ENCODE data around the gene BANF2.
"Not testable (repeated sequence)": the region's sequence is repeated elsewhere in the genome, so short reads cannot be mapped to it uniquely, and the experiment has no call there.

The BANF2 gene

GRCh38 chr20:17658648-17658993 is 41.1 kb upstream of the BANF2 start:
- TF ChIP-seq ZNF8 (CRISPR knock-in tag; IDR thresholded peaks at IDR 0.05): no peak
- no peak for ATAC-seq

- ATAC-seq: not testable (repeated sequence)
Observed at GRCh38 chr20:17659344-17659743, 40.4 kb upstream of the BANF2 start.

- no peak for ATAC-seq
- no peak for TF ChIP-seq OSR1 (CRISPR knock-in tag; IDR thresholded peaks at IDR 0.05)
- TF ChIP-seq ARNTL (CRISPR knock-in tag; IDR thresholded peaks at IDR 0.05; ENCODE audit: borderline replicate concordance, low read depth): no peak
- TF ChIP-seq TCF4 (CRISPR knock-in tag; IDR thresholded peaks at IDR 0.05; ENCODE audit: borderline replicate concordance): no peak
- TF ChIP-seq CSDC2 (CRISPR knock-in tag; IDR thresholded peaks at IDR 0.05): no peak
- TF ChIP-seq ZNF70 (CRISPR knock-in tag; IDR thresholded peaks at IDR 0.05): no peak
- TF ChIP-seq PATZ1 (CRISPR knock-in tag; IDR thresholded peaks at IDR 0.05; ENCODE audit: borderline replicate concordance): no peak
- TF ChIP-seq ISL1 (CRISPR knock-in tag; IDR thresholded peaks at IDR 0.05): no peak
- no peak for TF ChIP-seq BACH2 (CRISPR knock-in tag; IDR thresholded peaks at IDR 0.05; ENCODE audit: borderline replicate concordance)
- TF ChIP-seq CREB5 (CRISPR knock-in tag; IDR thresholded peaks at IDR 0.05; ENCODE audit: low read depth): no peak
- TF ChIP-seq ESRRG (CRISPR knock-in tag; IDR thresholded peaks at IDR 0.05): no peak
- no peak for TF ChIP-seq POU6F1 (CRISPR knock-in tag; IDR thresholded peaks at IDR 0.05; ENCODE audit: borderline replicate concordance, low read depth)
Observed at GRCh38 chr20:17659801-17660200, 40.0 kb upstream of the BANF2 start.

GRCh38 chr20:17660667-17661066 is 39.1 kb upstream of the BANF2 start:
- no peak for TF ChIP-seq ZNF70 (CRISPR knock-in tag; IDR thresholded peaks at IDR 0.05)
- no peak for TF ChIP-seq BACH2 (CRISPR knock-in tag; IDR thresholded peaks at IDR 0.05; ENCODE audit: borderline replicate concordance)
- no peak for TF ChIP-seq POU6F1 (CRISPR knock-in tag; IDR thresholded peaks at IDR 0.05; ENCODE audit: borderline replicate concordance, low read depth)
- no peak for TF ChIP-seq CSDC2 (CRISPR knock-in tag; IDR thresholded peaks at IDR 0.05)
- no peak for TF ChIP-seq TOX (CRISPR knock-in tag; IDR thresholded peaks at IDR 0.05; ENCODE audit: borderline replicate concordance)
- no peak for TF ChIP-seq ISL1 (CRISPR knock-in tag; IDR thresholded peaks at IDR 0.05)
- TF ChIP-seq CSRNP3 (CRISPR knock-in tag; IDR thresholded peaks at IDR 0.05): no peak
- no peak for TF ChIP-seq PATZ1 (CRISPR knock-in tag; IDR thresholded peaks at IDR 0.05; ENCODE audit: borderline replicate concordance)
- no peak for ATAC-seq

GRCh38 chr20:17661121-17661744 is 38.5 kb upstream of the BANF2 start:
- no peak for ATAC-seq
- no peak for TF ChIP-seq CSRNP3 (CRISPR knock-in tag; IDR thresholded peaks at IDR 0.05)
- no peak for TF ChIP-seq ARNTL (CRISPR knock-in tag; IDR thresholded peaks at IDR 0.05; ENCODE audit: borderline replicate concordance, low read depth)
- no peak for TF ChIP-seq ZNF565 (CRISPR knock-in tag; conservative IDR thresholded peaks at IDR 0.05; ENCODE audit: low read depth)
- TF ChIP-seq BACH2 (CRISPR knock-in tag; IDR thresholded peaks at IDR 0.05; ENCODE audit: borderline replicate concordance): no peak
- no peak for TF ChIP-seq CSDC2 (CRISPR knock-in tag; IDR thresholded peaks at IDR 0.05)
- TF ChIP-seq ZNF70 (CRISPR knock-in tag; IDR thresholded peaks at IDR 0.05): no peak
- TF ChIP-seq POU6F1 (CRISPR knock-in tag; IDR thresholded peaks at IDR 0.05; ENCODE audit: borderline replicate concordance, low read depth): no peak
